Brain pericyte (primary cell): ENCODE results near the gene TBKBP1.

ENCODE experiments used
- DNase-seq: peaks from one replicate; pipeline ENCODE4 v3.0.0-alpha.2; 2012; ENCODE audit warnings: low read depth, low spot score

Gene TBKBP1

DNA sequence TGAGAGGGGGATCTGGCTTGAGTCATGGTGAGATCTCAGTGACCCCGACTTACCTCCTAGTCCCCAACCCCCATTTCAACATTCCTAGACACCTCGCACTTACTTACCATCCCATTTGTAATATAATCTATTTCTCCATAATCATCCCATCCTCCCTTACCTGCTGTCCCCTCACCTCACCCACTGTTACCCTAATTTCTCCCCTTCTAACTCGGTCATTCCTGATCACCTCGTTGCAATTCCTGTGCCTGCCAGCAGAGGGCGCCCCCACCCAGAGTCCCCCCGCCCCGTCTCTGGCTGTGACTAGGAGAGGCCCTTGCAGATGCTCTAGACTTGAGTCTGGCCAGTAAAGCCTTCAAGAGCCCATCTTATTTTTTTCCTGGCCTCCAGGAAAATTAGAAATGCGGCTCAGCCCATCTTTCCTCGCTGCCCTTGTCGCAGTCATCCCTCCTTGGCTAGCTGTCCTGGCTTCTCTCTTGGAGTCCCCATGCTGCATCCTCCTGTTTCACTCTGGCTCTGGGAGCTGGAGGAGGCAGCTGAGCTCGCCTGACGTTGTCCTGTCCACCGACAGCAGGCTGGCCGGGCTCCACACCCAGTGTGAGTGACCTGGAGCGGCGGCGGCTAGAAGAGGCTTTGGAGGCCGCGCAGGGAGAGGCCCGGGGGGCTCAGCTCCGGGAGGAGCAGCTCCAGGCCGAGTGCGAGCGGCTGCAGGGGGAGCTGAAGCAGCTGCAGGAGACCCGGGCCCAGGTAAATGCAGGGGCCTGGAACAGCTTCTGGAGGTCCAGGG lies 5.0 kb downstream of the TBKBP1 start:
- no peak for DNase-seq

DNA sequence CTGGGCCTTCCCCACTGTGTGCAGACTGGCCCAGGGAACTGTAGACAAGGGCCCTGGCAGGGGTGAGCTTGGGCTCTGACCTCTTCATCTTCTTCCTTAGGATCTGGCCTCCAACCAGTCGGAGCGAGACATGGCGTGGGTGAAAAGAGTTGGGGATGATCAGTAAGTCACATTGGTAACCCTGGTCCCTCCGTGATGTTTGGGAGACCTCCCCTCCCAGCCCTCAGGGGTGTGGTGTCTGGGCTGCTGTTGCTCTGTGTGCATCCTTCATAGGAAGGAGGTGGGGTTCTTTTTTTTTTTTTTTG lies 5.5 kb downstream of the TBKBP1 start:
- DNase-seq: no peak

DNA sequence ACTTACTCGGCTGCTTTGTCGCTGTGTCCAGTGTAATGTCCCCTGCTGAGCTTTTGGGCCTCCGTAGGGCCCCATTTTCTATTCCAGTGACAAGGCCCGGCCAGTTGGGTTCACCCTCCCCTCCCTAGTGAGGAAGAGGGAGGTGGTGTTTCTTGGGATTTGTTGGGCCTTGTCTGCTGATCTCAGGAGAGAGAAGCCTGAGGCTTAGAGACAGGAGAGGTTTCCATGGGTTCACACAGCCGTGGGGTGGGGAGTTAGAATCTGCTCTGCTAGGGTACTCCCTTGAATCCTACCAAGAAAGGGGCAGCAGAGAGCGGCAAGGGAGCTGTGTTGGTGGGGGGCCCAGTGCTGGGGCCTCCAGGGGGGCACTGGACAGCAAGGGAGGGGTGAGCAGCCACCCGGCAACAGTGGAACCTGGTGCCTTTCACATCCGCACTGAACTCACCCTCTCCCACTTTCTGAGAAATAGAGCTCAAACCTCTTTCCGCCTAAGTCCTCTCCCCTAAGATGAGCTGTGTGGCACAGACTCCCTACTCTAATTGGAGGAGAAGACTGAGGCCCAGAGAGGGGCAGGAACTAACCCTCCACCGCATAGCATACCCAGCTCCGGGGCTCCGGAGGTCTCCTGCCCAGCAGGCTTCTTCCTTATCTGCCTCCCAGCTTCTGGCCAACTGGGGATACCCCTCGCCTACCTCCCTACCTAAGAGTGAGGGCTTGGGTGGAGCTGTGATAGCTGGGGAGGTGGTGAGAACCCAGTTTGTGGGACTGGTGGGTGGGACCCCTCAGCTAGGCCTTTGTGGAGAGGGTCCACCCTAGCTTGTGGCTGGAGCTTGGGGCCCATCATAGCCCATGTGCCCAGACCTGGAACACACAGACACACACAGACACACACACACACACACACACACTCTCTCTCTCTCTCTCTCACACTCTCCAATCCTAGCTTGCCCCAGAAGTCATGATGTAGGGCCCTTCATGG lies 6.8 kb downstream of the TBKBP1 start:
- DNase-seq: no peak

DNA sequence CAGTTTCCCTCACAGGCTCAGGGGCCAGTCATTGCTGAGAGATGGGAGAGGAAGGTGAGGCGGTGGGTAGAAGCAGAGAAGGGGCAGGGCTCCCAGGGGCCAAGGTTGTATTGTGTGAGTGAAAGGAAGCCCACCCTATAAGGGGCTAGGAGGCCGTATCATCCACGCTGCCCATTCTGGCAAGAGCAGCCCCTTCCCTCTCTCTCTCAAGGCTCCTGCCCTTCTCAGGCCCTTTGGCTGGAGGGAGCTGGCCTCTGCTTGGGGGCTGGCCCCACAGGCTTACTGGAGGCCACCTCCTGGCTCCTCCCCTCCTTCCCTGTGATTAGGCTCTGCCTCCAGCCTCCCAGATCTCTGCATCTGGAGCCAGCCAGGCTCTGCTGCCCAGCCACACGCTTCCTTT lies 7.6 kb downstream of the TBKBP1 start:
- no peak for DNase-seq

DNA sequence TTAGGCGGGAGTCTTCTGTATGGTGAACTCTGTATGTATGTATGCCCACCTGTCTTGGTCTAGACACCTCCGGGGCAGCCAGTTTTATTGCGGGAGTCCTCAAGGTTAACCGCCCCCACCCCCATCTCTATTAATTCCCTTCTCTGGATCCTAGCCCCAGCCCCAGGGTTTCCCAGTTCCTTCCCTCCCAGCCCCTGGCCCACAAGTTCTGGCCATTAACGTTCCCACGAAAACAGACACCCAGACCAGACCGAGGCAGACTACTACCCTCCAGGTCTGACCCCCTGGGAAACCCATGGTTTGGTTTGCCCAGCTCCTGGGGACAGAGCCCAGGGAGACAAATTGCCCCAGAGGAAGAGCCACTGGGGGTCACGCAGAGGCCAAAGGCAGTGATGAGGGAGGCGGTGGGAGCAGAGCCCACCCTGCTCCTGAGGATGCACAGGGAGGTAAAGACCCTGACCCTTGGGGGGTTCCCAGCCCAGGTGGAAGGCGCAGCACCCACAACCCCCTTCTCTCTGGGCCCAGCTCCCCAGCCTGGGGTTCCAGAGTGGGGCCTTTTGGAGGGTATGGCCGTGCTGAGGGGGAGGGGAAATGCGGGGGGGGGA lies 8.5 kb downstream of the TBKBP1 start:
- no peak for DNase-seq

DNA sequence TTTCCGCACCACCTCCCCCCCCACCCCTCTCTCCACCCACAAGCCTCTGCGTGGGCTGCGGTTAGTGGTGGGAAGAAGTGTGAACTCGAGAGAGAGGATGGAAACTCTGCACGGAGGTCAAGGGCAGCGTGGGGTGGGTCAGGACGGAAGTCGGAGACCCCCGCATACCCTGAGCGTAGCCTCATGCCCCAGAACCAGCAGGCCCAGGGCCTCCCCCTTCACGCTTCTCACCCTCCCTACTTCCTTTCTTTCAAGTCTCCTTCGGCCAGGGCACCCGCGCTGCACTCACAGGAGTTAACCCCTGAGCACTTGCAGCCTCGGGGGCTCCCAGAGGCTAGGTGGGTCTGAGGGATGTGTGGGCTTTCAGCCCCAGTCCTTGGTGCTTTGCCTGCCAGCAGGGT lies 9.2 kb downstream of the TBKBP1 start:
- DNase-seq: no peak

DNA sequence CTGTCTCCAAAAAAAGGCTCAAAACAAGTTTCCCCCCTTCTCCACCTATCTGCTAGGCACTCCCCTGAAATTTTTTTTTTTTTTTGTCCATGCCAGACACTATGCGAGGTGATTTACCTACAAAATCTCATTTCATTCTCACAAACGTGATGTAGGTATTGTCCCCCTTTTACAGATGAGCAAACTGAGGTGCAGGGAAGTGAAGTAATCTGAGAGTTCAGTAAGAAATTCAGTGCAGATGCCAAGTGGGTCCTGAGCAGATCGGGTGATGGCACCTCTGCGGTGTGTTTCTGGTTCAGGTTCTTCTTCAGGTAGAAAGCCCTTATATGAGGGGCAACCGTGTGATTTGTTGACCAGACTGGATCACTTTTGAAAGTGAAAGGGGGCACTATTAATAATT lies 9.7 kb downstream of the TBKBP1 start:
- DNase-seq: no peak

DNA sequence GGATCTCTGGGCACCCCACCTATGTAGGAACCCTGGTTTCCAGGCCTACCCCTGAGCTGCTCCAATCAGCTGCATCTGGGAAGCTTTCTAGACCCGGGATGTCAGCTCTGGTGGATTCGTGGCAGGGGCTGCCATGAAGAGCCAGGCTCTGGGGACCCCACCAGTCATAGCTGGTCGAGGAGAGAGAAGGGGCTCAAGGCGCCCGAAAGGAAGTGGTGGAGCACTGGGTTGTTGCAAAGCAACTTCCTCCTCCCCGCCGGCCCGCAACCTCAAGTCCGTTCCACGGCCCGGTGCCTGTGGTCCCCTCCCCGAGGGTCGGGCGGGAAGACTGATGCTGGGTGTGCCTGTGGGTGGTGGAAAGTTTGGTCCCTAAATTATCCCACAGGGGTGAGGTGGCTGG lies 10.2 kb downstream of the TBKBP1 start:
- no peak for DNase-seq

DNA sequence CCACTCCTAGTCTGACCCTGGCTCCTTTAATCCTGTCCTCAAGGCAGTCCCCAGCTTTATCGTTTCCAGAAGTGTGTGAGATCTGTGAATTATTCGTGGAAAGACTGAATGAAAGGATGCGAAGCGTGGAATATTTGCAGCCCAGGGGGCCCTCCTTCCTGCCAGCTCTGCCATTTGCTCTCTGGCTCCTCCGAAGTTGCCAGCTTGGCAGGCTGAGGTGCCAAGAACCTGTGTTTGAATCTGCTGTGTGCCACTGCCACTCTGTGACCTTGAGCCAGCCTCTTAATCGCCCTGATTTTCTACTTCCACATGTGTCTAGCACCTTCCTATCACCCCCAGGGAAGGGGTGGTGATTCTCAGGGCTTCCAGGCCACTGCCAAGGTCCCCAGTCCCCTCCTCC lies 10.8 kb downstream of the TBKBP1 start:
- no peak for DNase-seq

DNA sequence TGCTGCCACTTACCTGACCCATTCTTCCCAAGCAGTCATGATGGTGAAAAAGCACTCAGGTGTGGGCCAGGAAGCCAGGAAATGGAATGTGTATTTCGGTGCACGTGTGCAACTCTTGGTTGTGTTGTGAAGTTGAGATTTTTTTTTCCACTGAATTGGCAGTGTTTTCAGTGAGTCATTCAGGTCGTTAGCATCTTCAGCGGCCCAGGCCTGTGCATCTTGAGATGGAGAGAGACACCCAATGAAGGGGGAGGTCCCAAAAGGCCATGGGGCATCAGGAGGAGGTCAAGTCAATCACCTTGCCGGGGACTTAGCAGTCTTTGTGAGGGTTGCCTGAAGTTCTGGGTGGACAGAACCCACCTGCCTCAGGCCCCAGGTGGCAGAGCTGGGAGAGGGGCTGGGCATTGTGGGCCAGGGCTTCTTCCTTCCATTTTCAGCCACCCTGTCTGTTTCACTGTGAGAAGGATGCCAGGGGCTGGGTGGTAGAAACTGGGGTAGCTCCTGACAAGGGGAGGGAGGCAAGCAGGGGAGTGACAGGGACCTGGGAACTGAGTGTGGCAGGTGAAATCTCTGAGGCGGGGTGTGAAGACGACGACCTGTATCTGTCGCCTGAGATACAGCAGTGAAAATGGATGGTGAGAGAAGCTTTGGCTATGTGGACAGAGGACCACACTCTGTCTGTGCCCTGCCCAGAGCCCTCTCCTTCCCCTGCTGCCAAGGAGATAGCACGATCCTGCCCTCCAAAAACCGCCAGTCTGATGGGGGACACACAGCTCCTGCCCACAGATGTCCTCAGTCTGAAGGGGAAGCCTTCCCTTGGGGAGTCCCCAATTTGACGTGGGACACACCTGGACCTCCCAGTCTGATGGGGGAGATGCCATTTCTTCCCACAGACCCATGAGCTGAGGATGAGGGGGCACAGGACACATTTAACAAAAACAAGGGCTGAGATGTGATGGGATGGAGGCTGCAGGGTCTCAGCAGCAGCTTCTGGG lies 11.9 kb downstream of the TBKBP1 start:
- no peak for DNase-seq

DNA sequence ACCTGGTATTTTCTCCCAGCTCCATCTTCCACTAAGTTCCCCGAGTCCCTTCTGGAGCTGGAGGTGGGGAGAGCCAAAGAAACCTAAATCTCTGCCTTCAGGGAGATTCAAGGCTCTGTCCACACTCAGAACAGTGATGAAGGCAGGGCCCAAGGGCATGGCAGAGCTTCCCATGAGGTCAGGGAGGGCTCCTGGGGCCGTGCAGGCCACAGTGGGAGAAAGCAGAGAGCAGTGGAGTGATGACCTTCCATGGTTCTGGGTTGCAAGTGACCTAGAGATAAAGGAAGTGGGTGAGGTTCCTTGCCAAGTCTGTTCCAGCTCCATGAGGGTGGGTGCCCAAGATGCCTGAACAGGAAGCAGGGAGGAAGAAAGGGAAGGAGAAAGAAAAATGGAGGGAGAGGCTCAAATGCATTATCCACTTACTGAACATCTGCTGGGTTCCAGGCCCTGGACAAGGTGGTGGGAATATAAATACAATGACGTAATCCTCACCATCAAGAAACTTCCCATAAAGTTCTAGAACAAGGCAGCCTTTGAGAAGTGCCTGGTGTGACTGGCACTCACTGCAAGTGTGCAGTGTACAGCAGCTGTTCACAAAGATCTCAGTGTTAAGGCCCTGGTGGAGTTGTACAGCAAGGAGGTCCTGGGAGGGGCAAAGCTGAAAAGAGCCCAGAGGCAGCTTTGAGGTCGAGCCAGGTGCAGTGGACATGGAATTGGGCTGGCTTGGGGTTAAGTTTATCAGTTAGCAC lies 13.3 kb downstream of the TBKBP1 start:
- no peak for DNase-seq

DNA sequence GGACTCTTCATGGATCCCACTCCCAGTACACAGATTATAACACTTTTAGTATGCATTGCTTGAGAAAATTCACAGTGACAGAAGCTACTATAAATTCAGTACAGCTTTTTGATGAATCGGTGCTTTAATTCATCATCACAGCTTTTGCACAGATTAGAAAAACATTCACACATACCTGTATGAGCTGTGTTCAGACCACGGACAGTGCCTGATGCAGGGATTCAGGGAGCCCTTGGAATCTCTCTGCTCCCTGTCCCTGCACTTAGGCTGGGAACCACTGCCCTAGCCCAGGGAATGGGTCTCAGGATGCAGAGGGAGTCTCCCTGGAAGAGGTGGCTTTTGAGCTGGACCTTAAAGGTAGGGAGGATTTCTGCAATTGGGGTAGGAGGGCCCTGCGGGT lies 13.9 kb downstream of the TBKBP1 start:
- no peak for DNase-seq

DNA sequence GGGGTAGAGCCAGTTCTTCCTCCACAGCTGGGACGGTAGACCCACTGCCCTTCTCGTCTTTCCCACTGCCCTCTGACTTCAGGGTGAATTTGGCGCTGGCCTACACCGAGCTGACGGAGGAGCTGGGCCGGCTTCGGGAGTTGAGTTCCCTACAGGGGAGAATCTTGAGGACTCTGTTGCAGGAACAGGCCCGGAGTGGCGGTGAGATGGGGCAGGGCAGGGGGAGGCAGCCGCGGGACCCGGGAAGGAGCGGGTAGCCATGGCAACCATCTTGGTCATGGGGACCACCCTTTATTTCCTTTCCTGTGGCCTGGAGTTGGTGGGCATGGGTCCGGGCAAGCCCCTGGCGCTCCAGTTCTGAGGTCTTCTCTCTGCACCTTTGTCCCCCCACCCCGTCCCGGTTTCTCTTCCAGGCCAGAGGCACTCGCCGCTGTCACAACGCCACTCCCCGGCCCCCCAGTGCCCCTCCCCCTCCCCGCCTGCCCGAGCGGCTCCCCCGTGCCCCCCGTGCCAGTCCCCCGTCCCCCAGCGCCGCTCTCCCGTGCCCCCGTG lies 14.4 kb downstream of the TBKBP1 start:
- DNase-seq: no peak

DNA sequence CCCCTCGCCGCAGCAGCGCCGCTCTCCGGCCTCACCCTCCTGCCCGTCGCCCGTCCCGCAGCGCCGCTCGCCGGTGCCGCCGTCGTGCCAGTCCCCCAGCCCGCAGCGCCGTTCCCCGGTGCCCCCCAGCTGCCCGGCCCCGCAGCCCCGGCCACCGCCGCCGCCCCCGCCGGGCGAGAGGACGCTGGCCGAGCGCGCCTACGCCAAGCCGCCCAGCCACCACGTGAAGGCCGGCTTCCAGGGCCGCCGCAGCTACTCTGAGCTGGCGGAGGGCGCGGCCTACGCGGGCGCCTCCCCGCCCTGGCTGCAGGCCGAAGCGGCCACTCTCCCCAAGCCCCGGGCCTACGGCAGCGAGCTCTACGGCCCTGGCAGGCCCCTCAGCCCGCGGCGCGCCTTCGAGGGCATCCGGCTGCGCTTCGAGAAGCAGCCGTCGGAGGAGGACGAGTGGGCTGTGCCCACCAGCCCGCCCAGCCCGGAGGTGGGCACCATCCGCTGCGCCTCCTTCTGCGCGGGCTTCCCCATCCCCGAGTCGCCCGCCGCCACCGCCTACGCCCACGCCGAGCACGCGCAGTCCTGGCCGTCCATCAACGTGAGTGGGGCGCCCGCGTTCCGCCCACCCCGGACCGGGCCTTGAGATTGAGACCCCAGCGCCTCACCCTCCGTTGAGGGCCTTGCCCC lies 15.0 kb downstream of the TBKBP1 start:
- no peak for DNase-seq

DNA sequence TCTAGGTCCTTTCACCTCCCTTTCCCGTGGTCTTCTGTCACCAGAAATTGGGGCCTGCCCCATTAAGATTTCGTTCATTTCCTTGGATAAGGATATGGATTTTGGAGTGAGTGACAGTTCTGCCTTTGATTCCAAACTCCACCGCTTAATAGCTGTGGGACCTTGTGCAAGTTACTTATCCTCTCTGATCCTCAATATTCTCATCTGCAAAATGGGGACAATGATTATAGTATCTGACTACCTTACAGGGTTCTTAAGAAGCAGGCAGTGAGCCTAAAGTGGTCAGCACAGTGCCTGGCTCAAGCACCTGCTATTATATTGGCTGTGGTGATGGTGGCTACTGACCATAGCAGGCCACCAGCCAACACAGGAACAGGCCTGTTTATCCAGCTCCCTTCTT lies 15.6 kb downstream of the TBKBP1 start:
- no peak for DNase-seq

DNA sequence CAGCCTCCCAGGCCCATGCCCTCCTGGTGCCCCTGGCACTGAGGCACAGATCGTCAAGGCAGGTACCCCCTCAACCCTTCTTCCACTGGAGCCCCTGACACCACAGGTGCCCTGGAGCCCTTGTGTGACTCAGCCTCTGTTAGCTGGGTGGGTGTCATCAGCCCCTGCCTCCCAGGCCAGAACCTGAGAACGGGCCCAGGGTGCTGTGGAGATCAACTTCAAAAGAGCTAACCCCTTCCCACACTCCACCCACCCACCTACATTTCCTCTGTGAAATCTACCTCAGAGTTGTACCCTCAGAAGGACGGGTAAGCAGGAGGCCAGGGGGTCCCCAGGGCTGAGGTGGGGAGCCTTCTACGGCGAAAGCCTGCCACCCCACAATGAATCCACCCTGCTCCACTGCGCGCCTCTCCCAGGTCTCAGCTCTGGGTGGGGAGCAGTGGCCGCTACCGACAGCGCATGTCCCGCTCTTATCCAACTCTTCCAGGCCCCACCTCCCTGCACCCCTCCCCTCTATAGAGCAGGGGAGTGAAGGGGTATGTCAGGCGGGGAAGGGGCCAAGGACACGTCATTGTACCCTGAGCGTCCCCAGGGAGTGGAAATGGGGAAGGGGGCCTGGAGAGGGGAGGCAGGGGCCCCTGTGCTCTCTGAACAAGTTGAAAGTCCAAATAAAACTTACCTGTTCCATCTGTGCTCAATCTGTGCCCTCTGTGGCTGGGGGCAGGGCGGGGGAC lies 17.6 kb downstream of the TBKBP1 start:
- DNase-seq: no peak

DNA sequence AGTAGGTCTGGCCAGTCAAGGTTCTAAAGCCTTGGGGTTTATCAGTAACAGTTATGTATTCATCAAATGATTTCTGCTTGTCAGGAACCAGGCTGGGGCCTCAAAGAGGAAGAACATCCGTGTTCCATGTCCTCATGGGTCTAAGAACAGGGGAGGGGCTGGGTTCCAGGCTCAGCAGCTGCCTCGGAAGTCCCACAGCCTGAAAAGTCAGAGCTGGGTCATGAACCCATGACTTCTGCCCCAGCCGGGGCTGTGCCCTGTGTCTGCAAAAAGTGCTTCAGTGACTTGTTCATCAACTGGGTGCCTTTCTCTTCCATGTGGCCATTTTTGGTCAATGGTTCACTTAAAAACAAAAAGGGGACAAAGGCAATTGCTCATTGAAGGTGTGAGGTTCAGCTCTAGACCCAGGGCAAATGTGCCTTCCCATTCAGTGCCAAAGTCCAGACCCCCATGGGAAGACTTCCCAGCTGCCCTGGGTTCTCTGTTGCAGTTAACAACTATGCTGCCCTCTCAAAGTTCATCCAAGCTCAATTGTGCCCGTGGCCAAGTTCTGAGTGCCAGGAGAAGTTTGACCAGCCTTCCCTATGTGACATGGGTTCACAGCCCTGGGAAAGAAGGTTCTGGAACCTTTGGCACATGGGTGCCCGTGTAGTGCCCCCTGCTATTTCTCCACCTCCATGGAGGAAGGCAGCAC lies 18.5 kb downstream of the TBKBP1 start:
- DNase-seq: no peak

DNA sequence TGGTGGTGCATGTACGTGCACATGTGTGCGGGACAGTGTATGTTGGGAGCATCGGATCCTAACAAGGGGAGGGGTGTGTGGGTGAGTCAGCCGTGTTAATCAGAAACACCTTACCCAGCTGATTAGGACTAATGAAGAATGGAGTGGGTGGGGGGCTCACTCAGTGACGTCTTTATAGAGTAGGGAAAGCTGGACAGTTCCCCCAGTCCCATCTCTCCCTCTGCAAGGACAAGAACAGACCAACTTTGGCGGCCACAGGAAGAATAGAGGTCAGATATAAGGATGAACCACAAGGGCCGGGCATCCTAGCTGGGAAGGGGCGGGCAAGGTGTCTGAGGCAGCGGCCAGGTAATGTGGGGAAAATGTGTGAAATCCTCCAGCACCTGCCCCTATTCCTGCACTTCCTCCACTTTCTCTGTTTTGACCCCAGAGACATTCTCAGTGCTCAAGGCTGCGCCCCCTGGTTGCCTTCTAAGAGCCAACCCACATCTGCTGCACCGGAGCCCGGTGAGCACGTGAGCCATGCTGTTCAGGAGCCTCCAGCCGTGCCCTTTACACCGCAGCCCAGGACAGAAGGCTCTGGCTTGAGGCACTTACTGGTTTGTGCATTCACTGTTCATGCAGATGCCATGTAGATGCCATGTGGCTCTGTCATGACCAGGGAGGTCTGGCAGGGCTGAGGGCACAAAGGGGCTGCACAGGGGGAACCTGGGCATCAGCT lies 20.2 kb downstream of the TBKBP1 start:
- DNase-seq: no peak
